ENCODE data around the gene PEX12. TPM values are rescaled to one million over a fixed set of nuclear protein-coding genes. Genes with fewer than 3 reads are reported as not detected.
A peak's percentile ranks its signal among the peaks of the same experiment; 100 is the strongest.

The PEX12 gene
- total RNA-seq (10 to 100 TPM in 1 of 4 donors, 1 to 10 TPM in 3; 4.6 to 10.4 (median 6.5) TPM), polyA plus RNA-seq (1 to 10 TPM in 2 of 3 donors, under 1 TPM in 1; 0.92 to 2.7 (median 2.4) TPM)

DNA sequence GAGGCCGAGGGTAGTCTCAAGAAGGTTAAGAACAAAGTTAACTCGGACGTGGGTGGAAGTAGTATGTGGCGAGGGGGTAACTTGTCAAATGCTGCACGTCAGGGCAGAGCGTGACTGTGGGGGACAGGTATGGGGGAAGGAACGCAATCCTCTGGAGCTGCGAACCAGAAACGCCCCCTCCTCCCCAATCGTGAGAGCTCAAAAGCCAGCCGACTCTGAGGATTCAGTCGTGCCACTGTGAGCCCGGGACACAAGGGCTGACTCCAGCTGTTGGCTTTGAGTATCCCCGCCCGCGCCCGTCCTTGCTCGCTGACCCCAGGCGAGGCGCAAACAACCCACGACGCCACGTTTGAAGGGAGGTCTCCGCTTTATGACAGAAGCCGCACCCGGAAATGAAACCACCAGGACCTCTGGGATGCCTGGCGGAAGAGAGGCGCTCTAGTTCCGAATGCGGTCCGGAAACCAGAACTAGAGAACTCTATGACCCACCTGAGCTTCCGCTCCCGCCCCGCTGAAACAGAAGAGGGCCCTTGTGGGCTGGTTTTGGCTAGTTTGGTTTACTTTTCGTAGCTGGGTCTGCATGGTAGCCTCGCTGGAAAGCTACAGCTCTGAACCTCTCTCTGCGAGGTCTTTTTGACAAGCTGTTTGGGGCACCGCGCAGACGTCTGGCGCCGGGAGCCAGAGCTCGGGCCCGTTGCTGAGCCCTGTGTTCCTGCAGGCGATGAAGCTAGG is at the start of gene PEX12:
Gene PEX12, minus strand, starts transcription at position 375 of the 732 bp plus-strand sequence. CDS start 550 bp downstream, outside the sequence.
- DNase-seq: peak; percentile 94
- Histone ChIP-seq H3K9me3 (no peaks in the 10 kb centered on the region), H3K36me3 (peaks cover 0 to 20% (median 2%) of the 10 kb centered on the region in 4 donors), H3K4me1 (peaks cover 0 to 22% (median 17%) of the 10 kb centered on the region in 4 donors), H3K27ac (peak within 1 kb of the TSS; percentile 85 to 92 (median 87)), H3K27me3 (no peaks in the 10 kb centered on the region), H3K4me3 (peak within 1 kb of the TSS; percentile 61 to 80 (median 70))
- intact Hi-C loops (cut with DNase I): no loop called here
- TF ChIP-seq POLR2AphosphoS5 (IDR thresholded peaks at IDR 0.05): peak; percentile 81 to 88 (median 84)
- TF ChIP-seq EP300 (IDR thresholded peaks at IDR 0.05): no peak
- peak; percentile 65 to 70 for TF ChIP-seq POLR2A (IDR thresholded peaks at IDR 0.05)
- WGBS, 2 donors: 0 to 1% methylated on average over 45 of the region's 45 CpGs

GRCh38 chr17:35627417-35627816 is 49.0 kb upstream of the PEX12 start:
- WGBS, 2 donors: 31 to 79% methylated on average over 4 of the region's 4 CpGs
- TF ChIP-seq CTCF (IDR thresholded peaks at IDR 0.05) (no peak), POLR2A (IDR thresholded peaks at IDR 0.05) (no peak), POLR2AphosphoS5 (IDR thresholded peaks at IDR 0.05) (no peak), EP300 (IDR thresholded peaks at IDR 0.05) (no peak)
- Histone ChIP-seq H3K27me3 (no peaks in the 10 kb centered on the region), H3K4me1 (no peaks in the 10 kb centered on the region), H3K27ac (no peak overlapping the region), H3K4me3 (no peak overlapping the region), H3K9me3 (no peaks in the 10 kb centered on the region), H3K36me3 (peaks cover 8 to 92% (median 33%) of the 10 kb centered on the region in 4 donors)
- intact Hi-C loops (cut with DNase I): no loop called here
- DNase-seq: no peak

- TF ChIP-seq POLR2A (IDR thresholded peaks at IDR 0.05): no peak
- TF ChIP-seq POLR2AphosphoS5 (IDR thresholded peaks at IDR 0.05): no peak
- no peak for TF ChIP-seq CTCF (IDR thresholded peaks at IDR 0.05)
- TF ChIP-seq EP300 (IDR thresholded peaks at IDR 0.05): no peak
- H3K27me3 ChIP-seq: no peaks in the 10 kb centered on the region
- DNase-seq: no peak
- H3K36me3 ChIP-seq: peaks cover 0 to 45% (median 7%) of the 10 kb centered on the region in 4 donors
- H3K9me3 ChIP-seq: no peaks in the 10 kb centered on the region
- WGBS, 2 donors: 84 to 85% methylated on average over 1 of the region's 1 CpG
- H3K27ac ChIP-seq: no peak overlapping the region
- intact Hi-C loops (cut with DNase I): no loop called here
- H3K4me1 ChIP-seq: peaks cover 0 to 4% (median 0%) of the 10 kb centered on the region in 4 donors
- no peak overlapping the region for H3K4me3 ChIP-seq
Measured at GRCh38 chr17:35621768-35622167, 43.4 kb upstream of the PEX12 start.

DNA sequence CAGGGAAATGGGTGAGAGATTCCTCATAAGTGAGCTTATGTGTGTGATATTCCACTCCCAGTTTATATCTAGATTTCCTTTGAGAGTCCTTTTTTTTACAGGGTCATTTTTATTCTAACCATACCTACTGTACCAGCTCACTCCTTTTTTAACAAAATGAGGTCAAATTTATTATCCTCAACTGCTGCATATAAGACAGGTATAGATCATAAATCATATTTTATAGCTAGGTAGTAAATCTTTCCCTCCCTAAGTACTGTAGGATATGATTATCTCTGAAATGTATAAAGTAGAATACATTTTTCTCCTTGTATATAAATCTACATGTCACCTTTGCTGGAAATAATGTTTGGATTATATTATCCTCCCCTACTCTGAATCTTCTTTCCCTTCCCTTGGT is 40.3 kb upstream of the PEX12 start:
- H3K27me3 ChIP-seq: no peaks in the 10 kb centered on the region
- intact Hi-C loops (cut with DNase I): no loop called here
- DNase-seq: no peak
- peaks cover 0 to 18% (median 3%) of the 10 kb centered on the region in 4 donors for H3K36me3 ChIP-seq
- no peak for TF ChIP-seq EP300 (IDR thresholded peaks at IDR 0.05)
- TF ChIP-seq POLR2A (IDR thresholded peaks at IDR 0.05): no peak
- TF ChIP-seq CTCF (IDR thresholded peaks at IDR 0.05): no peak
- TF ChIP-seq POLR2AphosphoS5 (IDR thresholded peaks at IDR 0.05): no peak
- no peak overlapping the region for H3K4me3 ChIP-seq
- no peaks in the 10 kb centered on the region for H3K9me3 ChIP-seq
- no peak overlapping the region for H3K27ac ChIP-seq
- peaks cover 0 to 9% (median 0%) of the 10 kb centered on the region in 4 donors for H3K4me1 ChIP-seq

GRCh38 chr17:35617505-35617904 is 39.1 kb upstream of the PEX12 start:
- H3K4me3 ChIP-seq: no peak overlapping the region
- no peak for DNase-seq
- H3K9me3 ChIP-seq: no peaks in the 10 kb centered on the region
- TF ChIP-seq CTCF (IDR thresholded peaks at IDR 0.05): no peak
- TF ChIP-seq POLR2AphosphoS5 (IDR thresholded peaks at IDR 0.05): no peak
- no peak for TF ChIP-seq EP300 (IDR thresholded peaks at IDR 0.05)
- no peak for TF ChIP-seq POLR2A (IDR thresholded peaks at IDR 0.05)
- H3K36me3 ChIP-seq: peaks cover 0 to 12% (median 3%) of the 10 kb centered on the region in 4 donors
- H3K27me3 ChIP-seq: no peaks in the 10 kb centered on the region
- peaks cover 0 to 9% (median 0%) of the 10 kb centered on the region in 4 donors for H3K4me1 ChIP-seq
- H3K27ac ChIP-seq: no peak overlapping the region
- WGBS, 2 donors: 55 to 66% methylated on average over 2 of the region's 2 CpGs
- intact Hi-C loops (cut with DNase I): no loop called here
